BLaER1 (cell line): ENCODE measurements around the gene CFAP99.

Experiments used
- H3K27ac ChIP-seq: shearing (Covaris generic); formaldehyde crosslinking; 2 replicates; pipeline ENCODE4 v1.8.1; 2022
- H3K27me3 ChIP-seq: shearing (Covaris generic); formaldehyde crosslinking; 2 replicates; pipeline ENCODE4 v1.8.1; 2022
- H3K36me3 ChIP-seq: shearing (Covaris generic); formaldehyde crosslinking; 2 replicates; pipeline ENCODE4 v1.8.1; 2022
- H3K4me1 ChIP-seq: shearing (Covaris generic); formaldehyde crosslinking; 2 replicates; pipeline ENCODE4 v1.8.1; 2022
- H3K4me2 ChIP-seq: shearing (Covaris generic); formaldehyde crosslinking; 2 replicates; pipeline ENCODE4 v1.8.1; 2022
- H3K4me3 ChIP-seq: shearing (Covaris generic); formaldehyde crosslinking; 2 replicates; pipeline ENCODE4 v1.8.1; 2022
- H3K9ac ChIP-seq: shearing (Covaris generic); formaldehyde crosslinking; 2 replicates; pipeline ENCODE4 v1.8.1; 2022
- H3K9me3 ChIP-seq: shearing (Covaris generic); formaldehyde crosslinking; 2 replicates; pipeline ENCODE4 v1.8.1; 2022
- H4K20me1 ChIP-seq: shearing (Covaris generic); formaldehyde crosslinking; 2 replicates; pipeline ENCODE4 v1.8.1; 2022
- Cebpa-rat ChIP-seq: shearing (Covaris generic); IDR thresholded peaks from 2 replicates; pipeline ENCODE4 v1.8.1; 2022

CFAP99 gene

GRCh38 chr4:2500547-2500946 is 81.8 kb downstream of the CFAP99 start:
- Histone ChIP-seq H3K27me3 (no peaks in the 10 kb centered on the region), H3K36me3 (peaks cover 99% of the 10 kb centered on the region), H3K4me2 (no peak overlapping the region), H3K9me3 (no peaks in the 10 kb centered on the region), H3K4me3 (no peak overlapping the region), H3K4me1 (peaks cover 16% of the 10 kb centered on the region), H3K27ac (no peak overlapping the region), H4K20me1 (peaks cover 99% of the 10 kb centered on the region), H3K9ac (no peak overlapping the region)
- no peak for TF ChIP-seq Cebpa-rat

- Histone ChIP-seq H3K27me3 (no peaks in the 10 kb centered on the region), H3K4me3 (no peak overlapping the region), H3K9ac (no peak overlapping the region), H3K4me2 (no peak overlapping the region), H3K9me3 (no peaks in the 10 kb centered on the region), H3K27ac (no peak overlapping the region), H3K36me3 (peaks cover 99% of the 10 kb centered on the region), H3K4me1 (peaks cover 17% of the 10 kb centered on the region), H4K20me1 (peaks cover 99% of the 10 kb centered on the region)
- no peak for TF ChIP-seq Cebpa-rat
These were observed 82.4 kb downstream of the CFAP99 start for GRCh38 chr4:2501034-2501594.

GRCh38 chr4:2503809-2504208 is 85.1 kb downstream of the CFAP99 start:
- Histone ChIP-seq H3K4me3 (no peak overlapping the region), H3K9me3 (no peaks in the 10 kb centered on the region), H3K36me3 (peaks cover 97% of the 10 kb centered on the region), H3K9ac (no peak overlapping the region), H3K4me2 (no peak overlapping the region), H3K4me1 (peaks cover 19% of the 10 kb centered on the region), H3K27me3 (no peaks in the 10 kb centered on the region), H3K27ac (no peak overlapping the region), H4K20me1 (peaks cover 99% of the 10 kb centered on the region)
- TF ChIP-seq Cebpa-rat, result no peak

GRCh38 chr4:2507259-2507658 is 88.5 kb downstream of the CFAP99 start:
- H3K4me1 ChIP-seq, result peaks cover 49% of the 10 kb centered on the region
- no peak overlapping the region for H3K4me2 ChIP-seq
- no peak overlapping the region for H3K9ac ChIP-seq
- no peak for TF ChIP-seq Cebpa-rat
- no peaks in the 10 kb centered on the region for H3K9me3 ChIP-seq
- H3K27ac ChIP-seq, result no peak overlapping the region
- H4K20me1 ChIP-seq, result peaks cover 99% of the 10 kb centered on the region
- H3K27me3 ChIP-seq, result no peaks in the 10 kb centered on the region
- H3K36me3 ChIP-seq, result peaks cover 95% of the 10 kb centered on the region
- H3K4me3 ChIP-seq, result no peak overlapping the region

GRCh38 chr4:2507855-2508254 is 89.1 kb downstream of the CFAP99 start:
- H3K27me3 ChIP-seq, result no peaks in the 10 kb centered on the region
- H3K27ac ChIP-seq, result no peak overlapping the region
- H3K4me1 ChIP-seq, result peaks cover 49% of the 10 kb centered on the region
- H3K4me3 ChIP-seq, result no peak overlapping the region
- H3K36me3 ChIP-seq, result peaks cover 95% of the 10 kb centered on the region
- H3K9ac ChIP-seq, result no peak overlapping the region
- no peak for TF ChIP-seq Cebpa-rat
- no peak overlapping the region for H3K4me2 ChIP-seq
- H4K20me1 ChIP-seq, result peaks cover 99% of the 10 kb centered on the region
- no peaks in the 10 kb centered on the region for H3K9me3 ChIP-seq

- Histone ChIP-seq H3K4me2 (peak overlapping the region; percentile 16), H3K27ac (peak overlapping the region; percentile 40), H3K36me3 (peaks cover 95% of the 10 kb centered on the region), H3K9me3 (no peaks in the 10 kb centered on the region), H3K27me3 (no peaks in the 10 kb centered on the region), H3K4me1 (peaks cover 37% of the 10 kb centered on the region), H3K9ac (0 out of 2 replicates have a peak overlapping the region, but pooled peaks have one; percentile 19), H3K4me3 (no peak overlapping the region), H4K20me1 (peaks cover 93% of the 10 kb centered on the region)
- TF ChIP-seq Cebpa-rat, result no peak
These were observed 91.8 kb downstream of the CFAP99 start for GRCh38 chr4:2510351-2511259.

GRCh38 chr4:2511645-2512131 is 92.9 kb downstream of the CFAP99 start:
- no peaks in the 10 kb centered on the region for H3K27me3 ChIP-seq
- peak overlapping the region; percentile 9 for H3K4me2 ChIP-seq
- no peak overlapping the region for H3K9ac ChIP-seq
- TF ChIP-seq Cebpa-rat, result no peak
- H3K4me1 ChIP-seq, result peaks cover 30% of the 10 kb centered on the region
- H3K27ac ChIP-seq, result peak overlapping the region; percentile 53
- no peaks in the 10 kb centered on the region for H3K9me3 ChIP-seq
- H3K4me3 ChIP-seq, result no peak overlapping the region
- H3K36me3 ChIP-seq, result peaks cover 95% of the 10 kb centered on the region
- H4K20me1 ChIP-seq, result peaks cover 93% of the 10 kb centered on the region
